H1 (cell line): Measurements from ENCODE around the gene MEDAG. TPM values are rescaled to one million over a fixed set of nuclear protein-coding genes. Genes with fewer than 3 reads are reported as not detected.

Source experiments
- CTCF ChIA-PET: fragments of 300-600 bp; sonication (Branson Sonifier 250); formaldehyde crosslinking; loops from one replicate; lab custom pipeline; 2021; ENCODE audit not compliant: partially characterized antibody; lab: Charles Lee
- POLR2A ChIA-PET: fragments of 300-600 bp; sonication (Branson Sonifier 250); formaldehyde crosslinking; loops from one replicate; lab custom pipeline; 2021; ENCODE audit warnings: inconsistent platforms; ENCODE audit not compliant: partially characterized antibody; lab: Charles Lee
- DNase-seq, 2 experiments: peaks; one replicate each; pipeline versions ENCODE4 v3.0.0 to v3.0.0-alpha.2; 2010 to 2022; ENCODE audit warnings: low spot score in 2 of 2, low read depth in 1 of 2, mixed read lengths in 1 of 2
- FAIRE-seq: peaks from 2 replicates; lab custom pipeline; 2011; peaks lifted over from hg19 to GRCh38; lab: Jason Lieb, UNC
- H2AFZ ChIP-seq: 2 replicates; pipeline ENCODE4 v1.8.1; 2012; ENCODE audit warnings: low read length, inconsistent platforms
- H2AK5ac ChIP-seq: 2 replicates; pipeline ENCODE4 v1.6.1; 2013; ENCODE audit warnings: low read depth, low read length
- H2BK120ac ChIP-seq: replicated peaks from 2 replicates; pipeline ENCODE3; 2013; ENCODE audit warnings: low read depth, low read length, inconsistent platforms
- H2BK12ac ChIP-seq: 2 replicates; pipeline ENCODE4 v1.6.1; 2013; ENCODE audit warnings: low read depth, low read length
- H2BK15ac ChIP-seq: 2 replicates; pipeline ENCODE4 v1.6.1; 2013; ENCODE audit warnings: low read length
- H2BK20ac ChIP-seq: 2 replicates; pipeline ENCODE4 v1.6.1; 2013; ENCODE audit warnings: low read length
- H2BK5ac ChIP-seq: 2 replicates; pipeline ENCODE4 v1.6.1; 2013; ENCODE audit warnings: low read depth, low read length
- H3K14ac ChIP-seq: 2 replicates; pipeline ENCODE4 v1.6.1; 2013; ENCODE audit warnings: inconsistent platforms; ENCODE audit not compliant: insufficient read length
- H3K18ac ChIP-seq: 2 replicates; pipeline ENCODE4 v1.6.1; 2013; ENCODE audit warnings: low read length; ENCODE audit errors: extremely low read depth
- H3K23ac ChIP-seq: 2 replicates; pipeline ENCODE4 v1.6.1; 2013; ENCODE audit warnings: inconsistent platforms; ENCODE audit not compliant: insufficient read length
- H3K23me2 ChIP-seq: 2 replicates; pipeline ENCODE4 v1.6.1; 2013; ENCODE audit warnings: low read depth, low read length
- H3K27ac ChIP-seq: 2 replicates; pipeline ENCODE4 v1.6.1; 2011; ENCODE audit warnings: low read depth, low read length, inconsistent platforms
- H3K27me3 ChIP-seq, 4 experiments: replicated peaks in 1 of 4; 1 replicate in 1 of 4; 2 replicates in 3 of 4; pipeline versions ENCODE4 v1.6.1 to v1.8.1; 2011 to 2013; ENCODE audit warnings: low read length in 3 of 4, mild to moderate bottlenecking in 3 of 4, inconsistent platforms in 2 of 4, mixed read lengths in 2 of 4, moderate library complexity in 1 of 4; ENCODE audit not compliant: control insufficient read depth in 3 of 4, insufficient read depth in 3 of 4; ENCODE audit errors: extremely low read depth in 1 of 4
- H3K36me3 ChIP-seq, 4 experiments: 2 replicates each; pipeline versions ENCODE4 v1.6.1 to v1.8.1; 2011 to 2013; ENCODE audit warnings: mild to moderate bottlenecking in 4 of 4, low read length in 3 of 4, moderate library complexity in 2 of 4, control low read depth in 1 of 4, inconsistent platforms in 1 of 4; ENCODE audit not compliant: insufficient read depth in 4 of 4, control insufficient read depth in 2 of 4
- H3K4ac ChIP-seq: replicated peaks from 2 replicates; pipeline ENCODE3; 2013; ENCODE audit warnings: low read length, low read depth, mixed read lengths, inconsistent platforms; ENCODE audit not compliant: insufficient read length
- H3K4me1 ChIP-seq, 4 experiments: replicated peaks in 1 of 4; 1 replicate in 1 of 4; 2 replicates in 3 of 4; pipeline versions ENCODE4 v1.6.1 to v1.8.1; 2011 to 2013; ENCODE audit warnings: low read length in 3 of 4, inconsistent platforms in 2 of 4, mixed read lengths in 1 of 4; ENCODE audit not compliant: insufficient read depth in 4 of 4, control insufficient read depth in 3 of 4
- H3K4me2 ChIP-seq, 2 experiments: 2 replicates each; pipeline versions ENCODE4 v1.6.1 to v1.8.1; 2011 to 2013; ENCODE audit warnings: low read depth in 2 of 2, low read length in 2 of 2, control low read depth in 1 of 2, inconsistent platforms in 1 of 2, mild to moderate bottlenecking in 1 of 2; ENCODE audit not compliant: insufficient read depth in 1 of 2
- H3K4me3 ChIP-seq, 4 experiments: fragments of 200-600, 300-600 bp in 1 of 4; sonication (generic), shearing (Covaris generic), sonication (Bioruptor Twin) in 1 of 4; 2 replicates each; pipeline versions ENCODE4 v1.5.1 to v1.8.1; 2011 to 2016; ENCODE audit warnings: low read length in 4 of 4, low read depth in 3 of 4, control low read depth in 2 of 4, inconsistent platforms in 2 of 4, mild to moderate bottlenecking in 2 of 4, mixed read lengths in 1 of 4, moderate library complexity in 1 of 4; ENCODE audit not compliant: insufficient read depth in 2 of 4; ENCODE audit errors: extremely low read depth in 1 of 4
- H3K56ac ChIP-seq: replicated peaks from 2 replicates; pipeline ENCODE3; 2013; ENCODE audit warnings: low read depth, mild to moderate bottlenecking, mixed read lengths, low read length, inconsistent platforms; ENCODE audit not compliant: insufficient read length
- H3K79me1 ChIP-seq: 2 replicates; pipeline ENCODE4 v1.6.1; 2013; ENCODE audit warnings: low read depth, low read length, control low read depth
- H3K79me2 ChIP-seq, 2 experiments: 2 replicates each; pipeline versions ENCODE4 v1.6.1 to v1.8.1; 2012 to 2013; ENCODE audit warnings: low read length in 2 of 2, mild to moderate bottlenecking in 2 of 2, inconsistent platforms in 1 of 2; ENCODE audit not compliant: insufficient read depth in 2 of 2, control insufficient read depth in 1 of 2
- H3K9ac ChIP-seq, 4 experiments: replicated peaks in 1 of 4; 1 replicate in 1 of 4; 2 replicates in 3 of 4; pipeline versions ENCODE4 v1.6.1 to v1.8.1; 2011 to 2013; ENCODE audit warnings: low read depth in 3 of 4, low read length in 3 of 4, control low read depth in 2 of 4, mild to moderate bottlenecking in 2 of 4, moderate library complexity in 2 of 4, inconsistent platforms in 1 of 4; ENCODE audit errors: extremely low read depth in 1 of 4
- H3K9me3 ChIP-seq, 2 experiments: 2 replicates each; pipeline versions ENCODE4 v1.6.1 to v1.8.1; 2012 to 2013; ENCODE audit warnings: mild to moderate bottlenecking in 2 of 2, moderate library complexity in 2 of 2, control low read depth in 1 of 2, inconsistent platforms in 1 of 2, low read depth in 1 of 2, low read length in 1 of 2, mixed read lengths in 1 of 2; ENCODE audit not compliant: insufficient read depth in 2 of 2
- H4K20me1 ChIP-seq, 2 experiments: replicated peaks in 1 of 2; 2 replicates each; pipeline versions ENCODE3 to v1.8.1; 2011 to 2013; ENCODE audit warnings: inconsistent platforms in 2 of 2, low read length in 2 of 2, mild to moderate bottlenecking in 1 of 2; ENCODE audit not compliant: insufficient read depth in 2 of 2, control insufficient read depth in 1 of 2
- H4K5ac ChIP-seq: 2 replicates; pipeline ENCODE4 v1.6.1; 2013; ENCODE audit warnings: low read length, low read depth, mixed read lengths, inconsistent platforms; ENCODE audit not compliant: insufficient read length
- H4K8ac ChIP-seq: 2 replicates; pipeline ENCODE4 v1.8.0; 2013; ENCODE audit warnings: mild to moderate bottlenecking, moderate library complexity, low read length, inconsistent platforms; ENCODE audit not compliant: insufficient read depth; ENCODE audit errors: extremely low read depth
- H4K91ac ChIP-seq: replicated peaks from 2 replicates; pipeline ENCODE3; 2013; ENCODE audit warnings: low read length, mixed read lengths, inconsistent platforms; ENCODE audit not compliant: insufficient read length
- TBP ChIP-seq: IDR thresholded peaks from 2 replicates; pipeline ENCODE4 v1.6.1; 2011; ENCODE audit warnings: low read depth, low read length, improper control_type of control experiment
- WGBS, 2 experiments: shearing (Covaris generic) in 1 of 2; methylation state at CpG; one replicate each; pipeline versions ENCODE4 v1.1.6 to v1.1.7; 2013 to 2015; ENCODE audit warnings: low lambda C conversion rate in 2 of 2, mixed read lengths in 2 of 2, inconsistent platforms in 1 of 2, low coverage in 1 of 2, missing lambda C conversion rate in 1 of 2; ENCODE audit not compliant: insufficient replicate concordance in 2 of 2, insufficient coverage in 1 of 2, insufficient read length in 1 of 2; ENCODE audit errors: extremely low coverage in 1 of 2, missing lambda C conversion rate in 1 of 2; 5-methylcytosine and 5-hydroxymethylcytosine counted together
- polyA plus RNA-seq, 7 experiments: library from polyadenylated mRNA; depleted of rRNA in 3 of 7; stranded (reverse) in 5 of 7; unstranded in 2 of 7; fragments of >200 nt in 5 of 7; fragments of 200-250 nt in 2 of 7; gene quantifications; 1 replicate in 5 of 7; 2 replicates in 1 of 7; 4 replicates in 1 of 7; pipeline versions ENCODE4 v1.2.1 to v1.2.3, GENCODE V29; 2011 to 2013; ENCODE audit warnings: missing spikeins in 2 of 7, mixed read lengths in 2 of 7
- total RNA-seq: library from RNA; stranded (reverse); fragmentation: NEBNext Ultra II Directional; extraction: Animal tissue kit (Norgen Biotek cat#: 25700); gene quantifications from 2 replicates; pipeline ENCODE4 v1.2.1, GENCODE V29; 2021

The MEDAG gene
- total and polyA plus RNA-seq, 2 of the 8 experiments (the other 6 are each of a cell fraction or from before 2014, with no cell fraction given): 2.1 to 3.1 TPM

DNA sequence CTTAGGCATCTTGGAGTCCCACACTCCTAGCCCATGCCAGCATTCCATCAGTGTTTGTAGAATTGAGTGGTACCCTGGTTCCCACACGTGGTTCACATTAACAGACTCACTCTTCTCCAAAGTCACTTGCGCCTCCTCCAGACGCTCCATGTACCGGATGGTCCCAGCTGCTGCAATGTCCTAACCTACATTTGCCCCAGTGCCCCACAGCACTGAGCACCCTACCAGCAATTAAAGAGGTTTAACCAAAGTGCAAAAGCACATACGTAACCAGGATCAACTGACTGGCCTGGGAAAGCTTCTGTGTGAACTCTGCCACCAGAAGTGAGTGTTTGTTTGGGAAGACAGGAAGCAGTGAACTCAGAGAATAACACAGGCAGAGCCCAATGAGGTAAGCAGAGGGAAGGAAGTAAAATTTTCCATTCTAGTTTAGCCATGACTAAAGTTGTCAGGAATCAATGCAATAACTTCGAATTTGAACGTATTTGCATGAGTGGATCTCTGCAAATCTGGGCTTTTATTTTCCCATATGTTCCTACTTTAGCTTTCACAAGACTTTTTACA is 7.3 kb upstream of the MEDAG start:
- Histone ChIP-seq H4K20me1 (no peaks in the 10 kb centered on the region), H3K4ac (no peak overlapping the region), H3K4me2 (no peak overlapping the region), H3K18ac (no peak overlapping the region), H2BK5ac (no peak overlapping the region), H2AFZ (no peak overlapping the region), H3K23me2 (no peaks in the 10 kb centered on the region), H3K4me3 (no peak overlapping the region), H4K91ac (no peak overlapping the region), H2AK5ac (0 out of 2 replicates have a peak overlapping the region, but pooled peaks have one; percentile 61), H3K79me1 (no peaks in the 10 kb centered on the region), H3K14ac (no peak overlapping the region), H3K9me3 (no peaks in the 10 kb centered on the region), H3K27me3 (no peaks in the 10 kb centered on the region; a peak in 1 of 7 replicates), H4K8ac (no peak overlapping the region), H3K36me3 (no peaks in the 10 kb centered on the region), H3K23ac (no peak overlapping the region), H4K5ac (no peak overlapping the region), H2BK20ac (no peak overlapping the region), H2BK120ac (no peak overlapping the region), H3K79me2 (no peaks in the 10 kb centered on the region), H2BK12ac (peak overlapping the region; percentile 75; the same call in 1 of the 2 replicates), H2BK15ac (0 out of 2 replicates have a peak overlapping the region, but pooled peaks have one; percentile 61), H3K4me1 (peaks cover 0 to 4% (median 0%) of the 10 kb centered on the region in 4 experiments; a peak in 1 of 7 replicates), H3K27ac (no peak overlapping the region), H3K9ac (no peak overlapping the region), H3K56ac (no peak overlapping the region)
- ChIA-PET POLR2A (interaction anchor here (0.9 kb wide), 1 partner anchor 14 kb away, joined by 3 read pairs; no protein-coding TSS in a partner anchor), CTCF (interaction anchor here (1.0 to 2.0 kb wide), 2 partner anchors 34 to 1007 kb away, joined by 3 to 4 read pairs; no protein-coding TSS in a partner anchor)
- FAIRE-seq: no peak
- TF ChIP-seq TBP: no peak
- DNase-seq: no peak
- 94% methylated on average over 7 of the region's 7 CpGs; no CpG with 5 or more reads in 1 of the 2 experiments for WGBS, 2 experiments
